Stimulated activated naive CD4-positive, alpha-beta T cell (primary cell): ENCODE measurements around the gene CGB5.
"Not testable (repeated sequence)": the region's sequence is repeated elsewhere in the genome, so short reads cannot be mapped to it uniquely, and the experiment has no call there.

Experiments used
- DNase-seq, 6 experiments: peaks; one replicate each; lab custom pipeline; 2025; lab: John Stamatoyannopoulos, UW

The CGB5 gene

DNA sequence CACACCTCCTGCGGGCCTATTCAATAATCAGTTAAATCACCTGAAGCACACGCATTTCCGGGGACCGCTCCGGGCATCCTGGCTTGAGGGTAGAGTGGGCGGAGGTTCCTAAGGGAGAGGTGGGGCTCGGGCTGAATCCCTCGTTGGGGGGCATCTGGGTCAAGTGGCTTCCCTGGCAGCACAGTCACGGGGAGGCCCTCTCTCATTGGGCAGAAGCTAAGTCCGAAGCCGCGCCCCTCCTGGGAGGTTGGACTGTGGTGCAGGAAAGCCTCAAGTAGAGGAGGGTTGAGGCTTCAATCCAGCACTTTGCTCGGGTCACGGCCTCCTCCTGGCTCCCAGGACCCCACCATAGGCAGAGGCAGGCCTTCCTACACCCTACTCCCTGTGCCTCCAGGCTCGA lies at the start of gene CGB5:
Gene CGB5, plus strand, starts transcription at position 301 of the 400 bp plus-strand sequence. CDS start 362 bp downstream, outside the sequence.
- DNase-seq, result not testable (repeated sequence)

DNA sequence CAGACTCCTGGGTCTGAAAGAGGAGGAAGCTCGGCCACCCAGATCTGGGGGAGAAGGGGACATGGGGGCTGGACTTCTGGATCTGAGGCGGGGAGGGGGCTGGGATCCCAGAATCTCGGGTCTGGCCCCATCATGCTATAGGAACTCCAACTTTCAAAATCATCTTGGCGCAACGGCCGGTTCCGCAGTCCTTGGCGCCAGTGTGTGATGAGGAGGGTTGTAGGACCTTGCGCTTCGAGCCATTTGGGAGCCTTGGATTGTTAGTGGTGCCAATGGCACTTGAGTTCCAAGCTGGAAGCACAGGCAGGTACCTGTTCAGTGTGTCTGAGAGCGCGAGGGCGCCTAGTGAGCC lies 49.6 kb upstream of the CGB5 start:
- no peak for DNase-seq

DNA sequence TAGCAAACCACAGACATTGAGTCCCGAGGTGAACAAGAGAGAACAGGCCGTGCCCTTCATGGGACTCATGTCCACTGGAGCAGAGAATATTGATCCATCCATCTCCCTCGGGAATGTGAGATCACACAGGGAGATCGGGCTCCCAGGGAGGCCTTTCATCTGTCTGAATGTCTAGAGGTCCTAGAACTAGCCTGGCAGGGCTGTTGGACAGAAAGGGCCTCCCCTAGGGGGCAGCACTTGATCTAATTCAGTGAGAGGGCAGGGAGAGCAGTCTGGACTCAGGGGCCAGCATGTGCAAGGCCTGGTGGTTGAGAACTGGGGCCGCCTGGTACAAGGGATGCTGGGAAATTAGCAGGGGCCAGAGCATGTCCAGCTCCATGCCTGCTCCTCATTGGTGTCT lies 45.7 kb upstream of the CGB5 start:
- DNase-seq, result peak in 3 of 6 experiments; percentile 10 to 29 (median 15)

DNA sequence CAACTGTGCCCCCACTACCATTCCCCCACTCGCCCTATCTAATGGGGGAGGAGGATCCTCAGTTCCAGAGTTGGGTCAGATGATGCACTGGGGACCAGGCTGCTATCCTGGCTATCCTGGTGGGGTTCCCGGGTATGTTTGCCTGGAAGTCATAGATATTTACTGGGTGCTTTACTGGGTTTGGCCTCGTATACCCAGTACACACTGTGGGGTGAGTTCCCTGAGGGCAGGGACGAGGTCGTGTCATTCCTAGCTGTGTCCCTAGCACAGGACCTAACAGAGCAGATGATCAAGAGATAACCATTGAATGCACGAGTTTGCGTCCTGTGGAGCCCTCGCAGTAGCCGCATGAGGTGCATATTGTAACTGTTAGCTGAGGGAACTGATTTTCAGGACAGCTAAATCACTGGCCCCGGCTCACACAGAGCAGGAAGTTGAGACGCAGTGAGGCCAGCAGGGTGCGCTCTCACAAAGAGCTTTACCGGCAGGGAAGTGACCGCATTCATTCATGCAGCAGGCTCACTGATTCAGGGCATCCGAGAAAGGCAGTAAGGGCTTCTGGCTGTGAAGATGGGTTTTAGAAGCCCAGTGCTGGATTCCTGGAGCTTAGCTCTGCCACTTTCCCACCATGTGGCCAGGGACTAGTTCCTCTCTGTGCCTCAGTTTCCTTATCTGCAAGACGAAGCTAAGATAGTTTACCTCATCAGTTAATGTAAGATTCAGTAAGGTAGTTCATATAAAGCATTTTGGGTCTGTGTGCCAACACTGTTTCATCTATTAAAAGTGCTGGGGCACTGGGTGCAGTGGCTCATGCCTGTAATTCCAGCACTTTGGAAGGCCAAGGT lies 43.9 kb upstream of the CGB5 start:
- peak; percentile 29 to 65 (median 46) for DNase-seq

DNA sequence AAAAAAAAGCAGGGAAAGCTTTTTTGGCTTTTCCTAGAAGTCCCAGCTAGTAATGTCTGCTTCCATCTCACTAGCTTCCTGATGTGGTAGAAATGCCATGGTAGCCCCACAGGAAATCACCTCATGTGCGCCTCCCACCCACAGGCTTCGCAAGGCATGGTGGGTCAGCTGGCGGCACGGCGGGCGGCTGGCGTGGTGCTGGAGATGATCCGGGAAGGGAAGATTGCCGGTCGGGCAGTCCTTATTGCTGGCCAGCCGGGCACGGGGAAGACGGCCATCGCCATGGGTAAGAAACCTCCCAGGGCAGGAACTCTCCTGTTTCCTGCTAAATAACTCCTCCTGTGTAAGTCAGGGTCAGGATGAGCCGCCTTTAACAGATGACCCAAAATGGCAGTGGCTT lies 39.5 kb upstream of the CGB5 start:
- no peak for DNase-seq

DNA sequence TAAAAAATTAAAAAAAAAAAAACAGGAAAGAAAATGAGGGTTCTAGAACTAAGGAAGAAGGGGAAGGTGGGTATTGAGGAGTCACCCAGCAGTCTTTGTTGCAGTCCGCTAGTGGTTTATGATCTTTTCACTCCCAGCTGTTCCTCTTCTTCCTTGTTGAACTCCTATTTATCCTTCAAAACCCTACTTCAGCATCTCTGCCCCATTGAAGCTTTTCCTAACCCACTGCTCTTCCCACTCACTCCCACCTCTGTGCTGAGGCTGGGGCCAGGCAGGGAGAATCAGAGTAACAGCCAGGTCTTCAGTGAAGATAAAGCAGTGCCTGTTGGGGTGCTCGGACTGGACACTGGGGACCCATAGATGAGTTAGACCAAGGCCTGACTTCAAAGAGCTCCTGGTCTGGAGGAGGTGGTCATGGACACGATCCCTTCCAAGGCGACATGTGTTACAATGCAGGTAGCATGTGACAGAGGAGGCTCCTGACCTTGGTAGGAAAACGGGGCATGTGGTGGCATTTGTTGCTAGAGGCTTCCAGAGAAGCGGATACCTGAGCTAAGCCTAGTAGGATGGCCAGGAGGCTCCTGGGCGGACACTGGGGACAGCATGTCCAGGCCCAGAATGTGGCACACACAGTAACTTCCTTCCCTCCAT lies 38.6 kb upstream of the CGB5 start:
- DNase-seq, result no peak

DNA sequence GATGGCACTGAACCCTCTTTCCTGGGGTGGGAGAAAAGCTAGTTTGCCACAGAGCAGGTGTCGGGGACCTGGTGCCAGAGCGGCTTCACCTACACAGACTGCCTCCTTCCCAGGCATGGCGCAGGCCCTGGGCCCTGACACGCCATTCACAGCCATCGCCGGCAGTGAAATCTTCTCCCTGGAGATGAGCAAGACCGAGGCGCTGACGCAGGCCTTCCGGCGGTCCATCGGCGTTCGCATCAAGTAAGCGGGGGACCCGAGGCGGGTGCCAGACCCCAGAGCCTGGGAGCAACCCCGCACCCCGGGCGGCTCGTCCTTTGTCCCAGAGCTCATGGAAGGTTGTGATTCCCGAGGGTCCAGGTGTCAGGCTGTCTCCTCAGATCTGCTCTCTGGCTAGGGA lies 36.7 kb upstream of the CGB5 start:
- no peak for DNase-seq

DNA sequence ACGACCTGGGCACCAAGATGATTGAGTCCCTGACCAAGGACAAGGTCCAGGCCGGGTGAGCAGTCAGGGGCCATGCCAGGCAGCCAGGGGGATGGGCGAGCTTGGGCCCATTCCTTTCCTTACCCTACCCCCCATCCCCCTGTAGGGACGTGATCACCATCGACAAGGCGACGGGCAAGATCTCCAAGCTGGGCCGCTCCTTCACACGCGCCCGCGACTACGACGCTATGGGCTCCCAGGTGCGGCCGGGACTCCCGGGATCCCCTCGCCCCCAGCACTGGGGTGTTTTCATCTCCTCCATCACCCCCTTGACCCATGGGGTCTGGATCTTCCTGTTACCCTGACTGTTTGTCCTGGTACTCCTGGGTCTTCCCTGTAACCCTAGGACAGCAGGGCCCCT lies 33.8 kb upstream of the CGB5 start:
- no peak for DNase-seq

DNA sequence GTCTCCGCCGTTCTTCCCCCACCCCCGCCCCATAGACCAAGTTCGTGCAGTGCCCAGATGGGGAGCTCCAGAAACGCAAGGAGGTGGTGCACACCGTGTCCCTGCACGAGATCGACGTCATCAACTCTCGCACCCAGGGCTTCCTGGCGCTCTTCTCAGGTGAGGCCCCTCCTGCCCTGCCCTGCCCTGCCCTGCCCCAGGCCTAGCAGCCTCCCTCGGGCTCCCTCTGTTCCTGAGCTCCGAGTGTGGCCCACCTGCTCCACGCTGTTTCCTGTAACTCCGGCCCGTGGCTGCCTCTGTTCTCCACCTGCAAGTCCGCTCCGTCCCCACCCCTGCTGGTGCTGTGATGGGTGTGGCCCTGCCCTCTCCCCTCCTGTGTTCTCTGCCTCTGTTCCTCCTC lies 33.2 kb upstream of the CGB5 start:
- no peak for DNase-seq

- no peak for DNase-seq
These were observed 32.5 kb upstream of the CGB5 start for GRCh38 chr19:49011194-49011593.

DNA sequence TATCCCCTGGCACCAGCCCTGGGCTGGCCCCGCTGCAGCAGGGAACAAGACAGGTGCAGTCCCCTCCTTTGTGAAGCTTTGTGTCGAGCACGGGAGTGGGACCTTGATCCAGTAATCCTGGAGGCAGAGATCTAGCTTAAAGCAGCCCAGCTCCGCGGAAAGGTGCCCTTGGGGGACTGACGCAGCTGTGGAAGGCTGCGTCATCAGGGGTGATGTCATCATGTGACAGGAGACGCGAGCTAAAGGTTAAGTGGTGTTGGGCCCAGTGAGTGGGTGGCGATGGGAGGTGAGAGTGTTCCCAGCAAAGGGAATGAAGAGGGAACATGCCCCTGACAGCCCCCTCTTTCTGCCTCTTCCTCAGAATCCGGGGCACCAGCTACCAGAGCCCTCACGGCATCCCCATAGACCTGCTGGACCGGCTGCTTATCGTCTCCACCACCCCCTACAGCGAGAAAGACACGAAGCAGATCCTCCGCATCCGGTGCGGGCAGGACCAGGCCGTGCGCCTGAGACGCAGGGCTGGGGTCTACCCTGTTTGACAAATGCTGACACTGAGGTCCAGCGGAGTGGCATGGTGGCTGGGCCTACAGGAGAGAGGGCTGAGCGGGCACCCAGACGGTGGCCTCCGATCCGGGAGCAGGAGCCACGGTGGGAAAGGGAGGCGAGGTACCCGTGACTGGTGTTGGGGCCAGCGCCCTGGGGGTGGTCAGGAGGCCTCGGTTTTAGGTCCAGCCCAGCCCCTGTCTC lies 29.4 kb upstream of the CGB5 start:
- DNase-seq, result no peak

- no peak for DNase-seq
These were observed 28.8 kb upstream of the CGB5 start for GRCh38 chr19:49014870-49015255.

GRCh38 chr19:49016067-49016839 lies 27.4 kb upstream of the CGB5 start:
- no peak for DNase-seq

DNA sequence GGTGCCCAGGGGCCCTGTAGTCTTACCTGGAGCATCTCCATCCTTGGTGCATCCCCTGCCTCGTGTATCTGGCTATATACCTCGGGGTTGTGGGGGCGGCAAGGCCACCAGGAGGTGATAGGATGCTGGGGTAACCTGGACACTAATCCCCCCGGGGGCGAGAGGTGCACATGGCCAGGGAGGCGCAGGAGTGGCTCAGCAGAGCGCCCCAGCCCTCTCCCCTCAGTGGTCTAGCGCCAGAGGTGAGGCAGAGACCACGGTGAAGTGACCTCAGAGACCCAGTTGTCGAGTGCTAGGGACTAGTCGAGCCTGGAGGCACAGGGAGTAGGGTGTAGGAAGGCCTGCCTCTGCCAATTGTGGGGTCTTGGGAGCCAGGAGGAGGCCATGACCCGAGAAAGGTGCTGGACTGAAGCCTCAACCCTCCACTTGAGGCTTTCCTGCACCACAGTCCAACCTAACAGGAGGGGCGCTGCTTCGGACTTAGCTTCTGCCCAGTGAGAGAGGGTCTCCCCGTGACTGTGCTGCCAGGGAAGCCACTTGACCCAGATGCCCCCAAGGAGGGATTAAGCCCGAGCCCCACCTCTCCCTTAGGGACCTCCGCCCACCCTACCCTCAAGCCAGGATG lies 26.5 kb upstream of the CGB5 start, which contains the start of gene LHB:
Gene LHB, minus strand, starts transcription at position 51 of the 625 bp plus-strand sequence. Its CDS starts 10 bp downstream, at position 41.
- DNase-seq, result peak in 1 of 6 experiments; percentile 21

DNA sequence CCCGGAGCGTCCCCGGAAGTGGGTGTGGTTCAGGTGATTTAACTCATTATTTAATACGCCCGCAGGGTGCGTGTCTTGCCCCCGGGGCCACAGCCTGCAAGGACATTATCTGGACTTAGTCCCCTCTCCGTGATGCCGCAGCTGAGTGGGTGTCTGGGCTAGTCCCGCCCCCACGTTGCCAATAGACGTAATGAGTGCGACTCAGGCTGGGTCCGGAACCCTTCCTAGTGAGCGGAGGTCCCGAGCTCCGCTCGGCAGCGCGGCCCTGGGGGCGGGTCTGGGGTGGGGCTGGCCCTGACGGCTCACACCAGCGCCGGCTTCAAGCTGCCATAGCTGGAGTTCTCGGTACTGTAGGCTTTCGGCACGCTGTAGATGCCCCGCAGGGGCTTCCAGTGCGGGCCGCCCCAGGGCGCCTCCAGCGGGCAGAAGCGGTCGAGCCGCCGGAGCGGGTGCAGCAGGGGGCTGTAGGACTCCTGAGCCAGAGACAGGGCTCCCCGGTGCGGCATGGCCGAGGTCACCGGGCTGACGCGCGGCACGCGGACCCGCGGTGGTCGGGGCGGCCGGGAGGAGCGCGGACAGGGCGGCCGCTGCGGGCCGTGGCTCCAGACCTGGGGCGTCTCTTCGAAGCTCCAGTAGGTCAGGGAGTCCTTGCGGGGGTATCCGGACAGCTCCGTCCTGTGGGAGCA lies 25.8 kb upstream of the CGB5 start:
- peak; percentile 46 to 72 (median 58) for DNase-seq

DNA sequence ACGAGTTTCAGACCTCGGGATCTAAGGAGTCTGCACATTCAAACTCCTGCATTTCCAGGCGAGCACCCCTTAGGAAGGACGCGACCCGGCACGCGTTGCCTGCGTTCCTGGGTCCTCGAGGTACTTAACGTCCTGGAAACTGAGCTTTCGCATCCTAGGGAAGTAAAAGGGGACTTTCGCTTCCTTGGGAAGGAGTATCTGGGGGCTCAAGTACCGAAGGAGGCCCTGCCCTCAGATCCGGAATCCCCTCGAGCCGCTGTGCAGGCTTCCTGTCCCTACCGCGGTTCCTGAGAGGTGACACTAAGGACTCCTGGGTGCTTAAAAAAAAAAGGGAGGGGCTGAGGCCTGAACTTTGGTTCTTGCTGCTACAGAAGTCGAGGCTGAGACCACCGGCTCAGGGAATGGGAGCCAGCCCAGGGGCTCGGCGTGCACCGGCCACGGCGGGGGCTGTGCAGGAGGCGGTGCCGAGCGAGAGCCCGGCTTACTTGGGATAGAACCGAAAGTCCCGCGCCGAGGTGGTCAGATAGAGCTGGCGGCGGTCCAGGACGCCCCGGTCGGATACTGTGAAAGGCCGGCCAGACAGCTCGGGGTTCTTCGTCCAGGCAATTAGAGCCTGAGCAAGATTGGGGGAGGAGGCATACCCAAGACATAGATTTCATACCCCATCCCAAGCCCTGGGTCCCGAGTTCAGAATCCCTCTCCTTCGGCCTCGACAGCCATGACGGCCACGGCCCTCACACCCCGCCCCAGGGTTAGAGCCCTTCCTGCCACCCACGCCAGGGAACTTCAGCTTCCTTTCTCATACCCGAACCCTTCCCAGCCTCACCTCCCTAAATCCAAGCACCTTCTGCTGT lies 25.0 kb upstream of the CGB5 start:
- peak in 4 of 6 experiments; percentile 5 to 61 (median 24) for DNase-seq

DNA sequence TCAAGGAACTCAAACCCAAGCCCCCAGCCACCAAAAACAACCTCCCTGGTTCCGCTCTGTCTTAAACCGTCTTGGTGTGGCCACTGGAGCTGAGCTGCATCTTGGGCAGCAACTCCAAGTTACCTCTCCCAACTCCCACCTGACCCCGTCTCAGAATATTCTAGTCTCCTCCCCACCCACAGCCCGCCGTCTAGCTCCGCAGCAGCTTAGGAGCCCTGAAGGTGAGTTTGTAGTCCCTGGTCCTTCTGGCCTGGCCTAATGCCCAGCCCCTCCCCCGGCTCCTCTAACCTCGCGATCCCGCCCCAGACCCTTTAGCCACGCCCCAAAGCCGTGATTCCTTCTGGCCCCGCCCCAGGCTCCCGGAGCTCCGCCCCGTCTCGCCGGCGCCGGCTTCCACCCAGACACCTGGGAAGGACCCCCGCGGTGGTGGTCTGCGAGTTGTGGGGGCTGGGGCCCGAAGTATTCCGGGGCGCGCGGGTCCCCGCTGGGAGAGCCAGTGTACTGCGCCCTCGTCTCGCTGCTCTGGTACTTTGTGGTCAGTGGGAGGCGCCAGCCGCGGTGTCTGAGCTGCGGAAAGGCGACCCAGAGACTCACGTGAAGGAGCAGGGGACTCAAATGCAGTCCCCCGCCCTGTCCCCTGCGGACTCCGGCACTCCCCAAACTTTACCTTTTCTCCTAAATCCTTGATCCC lies 24.3 kb upstream of the CGB5 start:
- peak in 5 of 6 experiments; percentile 46 to 63 (median 51) for DNase-seq

- DNase-seq, result no peak
These were observed 23.3 kb upstream of the CGB5 start for GRCh38 chr19:49020342-49020741.
